ACHN (cell line): ENCODE results near the gene THRB.

Experiments
- DNase-seq: peaks from one replicate; pipeline ENCODE4 v3.0.0-alpha.2; 2015
- in situ Hi-C: cut with HindIII; loops from 2 replicates; pipeline ENCODE4 v1.10.0; 2017; ENCODE audit warnings: low sequenced_read_pairs, low pct_ligation_motif_present, low pct_unique_long_range_greater_than_20kb

Gene THRB

GRCh38 chr3:24244491-24244890 is 250.2 kb downstream of the THRB start:
- DNase-seq, result no peak
- in situ Hi-C loops, result no loop called here

GRCh38 chr3:24242012-24242698 is 252.5 kb downstream of the THRB start:
- in situ Hi-C loops, result no loop called here
- no peak for DNase-seq

GRCh38 chr3:24240306-24240705 is 254.3 kb downstream of the THRB start:
- in situ Hi-C loops, result no loop called here
- DNase-seq, result no peak

DNA sequence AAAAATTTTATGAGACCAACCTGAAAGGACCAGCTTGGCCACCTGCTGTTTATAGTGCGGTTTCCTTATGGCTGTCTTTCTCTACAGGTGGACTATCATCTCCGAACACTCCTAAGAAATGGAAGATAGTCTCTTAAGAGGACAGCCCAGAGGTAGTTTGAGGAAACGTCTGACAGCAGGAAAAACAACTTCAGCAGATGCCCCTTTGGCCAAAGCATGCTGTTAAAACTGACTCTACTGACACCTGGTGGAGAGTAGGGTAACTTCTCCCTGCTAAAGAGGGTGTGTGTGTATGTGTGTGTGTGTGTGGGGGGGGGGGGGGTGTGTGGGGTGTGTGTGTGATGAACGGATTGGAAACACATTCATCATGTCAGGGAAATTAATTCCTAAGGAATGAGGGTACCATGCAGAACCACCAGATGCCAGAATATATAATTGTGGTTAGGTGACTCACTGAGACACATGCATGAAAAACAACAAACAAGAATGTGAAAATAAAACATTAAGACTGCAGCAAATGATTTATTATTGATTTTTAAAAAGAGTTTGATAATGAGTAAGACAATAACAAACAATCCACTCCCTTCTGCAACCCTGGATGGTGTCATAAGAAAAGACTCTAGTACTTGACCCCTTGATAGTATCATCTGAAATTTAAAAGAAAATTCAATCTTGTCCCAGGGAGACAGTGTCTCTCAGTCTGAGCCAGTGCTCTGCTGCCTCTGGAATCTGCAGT is 256.5 kb downstream of the THRB start:
- DNase-seq, result peak; percentile 68
- in situ Hi-C loops, result no loop called here

DNA sequence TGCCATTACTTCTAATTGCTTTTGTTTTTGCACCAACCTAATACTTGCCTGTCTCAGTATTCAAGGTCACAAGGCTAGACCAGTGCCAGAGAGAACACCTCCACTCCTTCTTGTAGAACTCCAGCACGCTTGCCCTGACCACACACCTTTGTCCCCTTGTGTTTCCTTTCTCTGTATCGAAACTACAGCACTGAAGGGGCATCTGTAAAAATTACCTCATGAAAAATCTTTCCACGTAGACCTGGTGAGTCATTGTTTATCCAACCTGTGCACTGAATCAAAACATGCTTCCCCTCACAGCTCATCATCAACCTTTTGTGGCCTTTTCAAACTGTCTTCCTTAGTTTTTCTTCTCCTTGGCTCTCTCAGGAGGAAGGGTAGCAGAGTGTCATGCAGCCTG is 259.5 kb downstream of the THRB start:
- in situ Hi-C loops, result no loop called here
- peak; percentile 36 for DNase-seq

GRCh38 chr3:24232784-24233183 is 261.9 kb downstream of the THRB start:
- DNase-seq, result no peak
- in situ Hi-C loops, result no loop called here

DNA sequence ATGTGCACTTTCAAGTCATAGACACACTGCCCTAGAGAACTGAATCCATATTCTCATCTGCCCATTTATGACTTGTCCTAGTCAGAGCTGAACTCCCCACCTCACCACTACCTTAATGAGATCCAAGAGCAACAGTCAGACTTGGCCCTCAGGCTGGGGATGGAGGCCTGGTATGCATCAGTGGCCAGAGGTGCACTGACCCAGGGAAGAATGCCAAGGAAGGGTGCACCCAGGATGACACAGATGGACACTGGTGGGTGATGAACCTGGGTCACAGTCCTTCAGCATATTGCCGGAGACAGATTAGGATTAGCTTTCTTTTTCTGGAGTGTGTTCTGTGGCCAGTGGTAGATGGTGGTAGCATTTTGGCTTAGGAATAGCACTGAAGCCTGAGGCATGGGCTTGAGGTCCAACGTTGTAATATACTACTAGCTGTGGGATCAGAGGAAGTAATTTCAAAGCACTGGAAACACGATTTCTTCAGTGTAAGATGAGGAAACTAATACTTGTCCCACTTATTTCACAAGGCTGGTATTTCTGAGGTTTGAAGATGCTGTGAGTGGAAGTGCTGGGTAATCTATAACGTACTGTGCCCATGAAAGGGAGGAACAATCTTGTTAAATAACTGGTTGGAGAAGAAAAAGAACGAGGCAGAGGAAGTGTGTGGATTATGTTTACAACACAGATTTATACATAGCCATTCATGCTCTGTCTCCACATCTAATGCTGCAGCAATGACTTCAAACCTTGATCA is 265.0 kb downstream of the THRB start:
- DNase-seq, result no peak
- in situ Hi-C loops, result no loop called here

DNA sequence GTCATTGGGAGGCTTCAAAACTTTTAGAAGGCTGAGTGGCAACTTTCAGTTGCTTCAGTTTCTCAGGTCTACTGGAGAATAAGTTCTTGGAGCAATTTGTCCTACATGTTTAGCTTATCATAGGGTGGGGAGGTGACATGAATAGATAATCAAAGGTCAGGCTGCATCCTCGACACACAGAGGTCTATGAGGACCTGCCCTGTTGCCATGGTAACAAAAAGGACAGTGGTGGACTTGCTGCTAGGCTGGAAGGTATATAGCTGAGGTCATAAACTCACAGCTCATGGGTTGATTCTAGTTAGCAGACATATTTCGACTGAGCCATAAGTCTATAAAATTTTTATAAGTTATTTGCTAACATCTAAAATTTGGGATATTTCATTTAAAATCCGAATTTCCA is 267.0 kb downstream of the THRB start:
- no peak for DNase-seq
- in situ Hi-C loops, result no loop called here

DNA sequence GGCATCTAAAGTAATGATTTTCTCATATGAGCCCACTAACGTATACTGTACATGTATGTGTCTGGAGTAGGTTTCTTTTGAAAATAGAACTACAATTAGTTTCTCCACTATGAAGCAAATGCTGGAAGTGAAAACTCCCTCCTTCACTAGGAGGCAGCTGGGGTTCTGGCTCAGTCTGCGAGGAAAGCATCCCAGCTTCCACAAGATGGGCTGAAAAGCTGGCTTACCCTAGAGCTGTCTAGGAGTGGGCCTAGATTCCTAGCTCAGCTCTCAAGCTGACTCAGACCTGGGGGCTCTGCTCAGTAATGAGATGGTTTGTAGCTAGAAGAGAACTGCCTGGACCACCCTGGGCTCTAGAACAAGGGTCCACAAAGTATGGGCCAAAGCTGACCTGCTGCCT is 268.3 kb downstream of the THRB start:
- in situ Hi-C loops, result no loop called here
- no peak for DNase-seq

DNA sequence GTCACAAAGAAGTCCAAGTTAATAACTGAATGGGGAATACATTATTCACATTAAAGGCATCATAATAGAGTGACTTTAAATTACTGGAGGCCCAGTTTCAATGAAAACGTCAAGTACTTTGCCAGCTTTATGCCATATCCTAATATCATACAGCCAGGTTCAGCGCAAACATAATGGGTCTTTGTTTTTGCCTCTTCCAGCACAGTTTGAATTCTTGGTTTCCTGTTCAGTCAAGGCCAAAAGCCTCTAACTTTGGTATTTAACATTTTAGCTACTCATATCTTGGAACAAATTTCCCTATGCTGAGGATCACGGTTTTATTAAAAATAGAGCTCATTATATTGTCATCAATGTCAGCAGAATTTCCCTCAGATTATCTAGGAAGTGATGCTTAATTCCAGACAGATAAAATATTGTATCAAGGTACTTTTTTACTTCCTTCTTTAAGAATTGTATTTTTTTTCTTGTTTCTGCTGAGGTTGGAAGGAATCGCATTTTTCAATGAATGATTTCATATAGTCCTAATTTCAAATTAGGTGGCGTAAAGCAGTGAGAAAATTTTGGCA is 269.2 kb downstream of the THRB start:
- no peak for DNase-seq
- in situ Hi-C loops, result no loop called here

GRCh38 chr3:24224666-24225384 is 269.8 kb downstream of the THRB start:
- in situ Hi-C loops, result no loop called here
- DNase-seq, result no peak

DNA sequence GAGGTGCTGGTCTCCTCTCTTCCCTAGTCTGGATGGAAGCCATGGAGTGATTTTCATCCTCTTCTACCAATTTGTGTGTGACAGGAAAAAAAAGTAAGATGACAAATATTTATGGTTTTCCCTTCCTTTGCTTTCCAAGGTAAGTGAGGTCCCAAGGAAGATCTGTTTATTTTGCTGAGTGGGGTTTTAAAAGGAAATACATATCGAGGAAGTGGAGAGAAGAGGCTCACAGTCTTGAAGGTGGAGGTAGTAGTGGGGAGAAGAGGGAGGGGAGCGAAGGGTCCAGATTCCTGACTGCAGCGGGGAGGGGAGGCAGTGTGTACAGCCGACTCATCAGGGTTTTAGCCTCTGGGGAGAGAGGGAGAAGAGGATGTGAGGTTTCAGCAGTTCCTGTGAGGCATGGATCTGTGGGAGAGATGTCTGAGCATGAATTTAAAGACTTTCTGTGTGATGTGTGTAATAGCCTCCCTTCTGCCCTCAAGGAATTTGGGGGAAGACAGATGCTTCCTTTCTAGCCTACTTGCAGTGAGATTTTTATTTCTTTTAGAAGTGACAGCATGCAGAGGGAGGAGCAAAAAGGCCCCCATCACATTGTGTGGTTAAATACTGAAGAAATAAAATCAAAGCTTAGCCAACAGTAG is 272.4 kb downstream of the THRB start:
- in situ Hi-C loops, result no loop called here

GRCh38 chr3:24220859-24221657 is 273.6 kb downstream of the THRB start:
- in situ Hi-C loops, result no loop called here
- DNase-seq, result peak; percentile 90

More for the DNA sequence above, 272.4 kb downstream of the THRB start:
- no peak for DNase-seq

DNA sequence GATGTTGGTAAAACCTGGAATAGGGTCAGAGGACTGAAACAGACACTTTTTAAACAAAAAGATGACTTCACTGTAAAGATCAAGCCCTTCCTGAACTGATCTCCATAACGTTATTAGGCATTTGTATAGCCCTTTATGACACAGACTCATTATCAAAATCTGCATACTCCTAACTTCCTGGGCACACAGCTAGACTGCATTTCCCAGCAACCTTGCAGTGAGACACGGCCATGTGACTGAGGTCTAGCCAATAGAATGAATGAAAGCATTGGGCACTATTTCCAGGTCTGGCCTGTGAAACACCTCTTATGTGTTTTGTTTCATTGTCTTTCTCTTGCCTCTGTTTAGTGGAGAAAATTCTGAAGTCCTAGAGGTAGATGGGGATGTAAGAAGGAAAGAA is 279.1 kb downstream of the THRB start:
- no peak for DNase-seq
- in situ Hi-C loops, result no loop called here

- no peak for DNase-seq
- in situ Hi-C loops, result no loop called here
These were observed 283.3 kb downstream of the THRB start for GRCh38 chr3:24211381-24211780.

GRCh38 chr3:24202071-24202470 is 292.6 kb downstream of the THRB start:
- DNase-seq, result no peak
- in situ Hi-C loops, result no loop called here

DNA sequence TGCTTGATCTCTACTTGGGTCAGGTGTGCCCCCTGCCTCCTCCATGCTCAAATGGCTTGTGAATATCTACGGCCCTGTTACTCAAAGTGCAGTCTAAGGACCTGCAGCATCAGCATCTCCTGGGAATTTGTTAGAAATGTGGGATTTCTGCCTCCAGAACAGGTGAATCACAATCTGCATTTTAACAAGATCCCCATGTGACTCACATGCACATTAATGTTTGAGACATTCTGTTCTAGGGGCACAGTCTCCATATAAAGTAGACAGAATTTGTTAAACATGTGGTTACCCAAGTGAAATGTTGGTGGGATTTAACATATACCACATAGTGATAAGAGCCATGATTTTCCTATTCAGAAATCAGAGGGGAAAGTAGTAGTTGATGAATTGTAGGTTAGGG is 293.3 kb downstream of the THRB start:
- in situ Hi-C loops, result no loop called here
- no peak for DNase-seq
